NCI-H2107 treated with DMSO at 0.1 percent for 48 hours (cell line): ENCODE data around the gene ZNF432.
"Not testable (repeated sequence)": the region's sequence is repeated elsewhere in the genome, so short reads cannot be mapped to it uniquely, and the experiment has no call there.

Source experiments
- DNase-seq: peaks from one replicate; lab custom pipeline; 2025; ENCODE audit not compliant: unreplicated experiment; lab: John Stamatoyannopoulos, UW

ZNF432 gene

GRCh38 chr19:52048555-52049501 lies at the start of gene ZNF432:
Gene ZNF432, minus strand, starts transcription at chr19:52048838. Its CDS starts 1,970 bp downstream, at chr19:52046868.
- peak; percentile 81 for DNase-seq

GRCh38 chr19:52096416-52096815 lies 47.8 kb upstream of the ZNF432 start:
- DNase-seq = not testable (repeated sequence)

- peak; percentile 38 for DNase-seq
These were observed 46.8 kb upstream of the ZNF432 start, which contains the start of gene ZNF841 for GRCh38 chr19:52095172-52096014. Gene ZNF841, minus strand, starts transcription at chr19:52095765. Its CDS starts 10,964 bp downstream, at chr19:52084801.

- no peak for DNase-seq
These were observed 46.0 kb upstream of the ZNF432 start for GRCh38 chr19:52094526-52095130.

GRCh38 chr19:52086481-52086880 lies 37.8 kb upstream of the ZNF432 start:
- no peak for DNase-seq

GRCh38 chr19:52070496-52070895 lies 21.9 kb upstream of the ZNF432 start:
- DNase-seq = no peak

- no peak for DNase-seq
These were observed 21.0 kb upstream of the ZNF432 start for GRCh38 chr19:52069653-52070052.

- DNase-seq = no peak
These were observed 17.7 kb upstream of the ZNF432 start for GRCh38 chr19:52066258-52066863.

- no peak for DNase-seq
These were observed 16.8 kb upstream of the ZNF432 start for GRCh38 chr19:52065399-52065798.

GRCh38 chr19:52056480-52056879 lies 7.8 kb upstream of the ZNF432 start:
- not testable (repeated sequence) for DNase-seq

- not testable (repeated sequence) for DNase-seq
These were observed 3.1 kb upstream of the ZNF432 start for GRCh38 chr19:52051736-52052135.

- no peak for DNase-seq
These were observed 9.5 kb downstream of the ZNF432 start for GRCh38 chr19:52039169-52039568.

GRCh38 chr19:52034051-52034728 lies 14.4 kb downstream of the ZNF432 start:
- DNase-seq = no peak

- DNase-seq = no peak
These were observed 19.9 kb downstream of the ZNF432 start for GRCh38 chr19:52028780-52029123.

GRCh38 chr19:52028027-52028779 lies 20.4 kb downstream of the ZNF432 start, which contains the start of gene ZNF614:
Gene ZNF614, minus strand, starts transcription at chr19:52028379. Its CDS starts 2,634 bp downstream, at chr19:52025745.
- peak; percentile 86 for DNase-seq

GRCh38 chr19:52026255-52026990 lies 22.2 kb downstream of the ZNF432 start:
- DNase-seq = not testable (repeated sequence)

- DNase-seq = not testable (repeated sequence)
These were observed 24.2 kb downstream of the ZNF432 start for GRCh38 chr19:52024478-52024877.

GRCh38 chr19:52022193-52022592 lies 26.4 kb downstream of the ZNF432 start:
- DNase-seq = no peak

- DNase-seq = no peak
These were observed 28.1 kb downstream of the ZNF432 start for GRCh38 chr19:52020506-52020905.
